ENCODE measurements around the gene RSRC2.
"Not testable (repeated sequence)": the region's sequence is repeated elsewhere in the genome, so short reads cannot be mapped to it uniquely, and the experiment has no call there.

Gene RSRC2

DNA sequence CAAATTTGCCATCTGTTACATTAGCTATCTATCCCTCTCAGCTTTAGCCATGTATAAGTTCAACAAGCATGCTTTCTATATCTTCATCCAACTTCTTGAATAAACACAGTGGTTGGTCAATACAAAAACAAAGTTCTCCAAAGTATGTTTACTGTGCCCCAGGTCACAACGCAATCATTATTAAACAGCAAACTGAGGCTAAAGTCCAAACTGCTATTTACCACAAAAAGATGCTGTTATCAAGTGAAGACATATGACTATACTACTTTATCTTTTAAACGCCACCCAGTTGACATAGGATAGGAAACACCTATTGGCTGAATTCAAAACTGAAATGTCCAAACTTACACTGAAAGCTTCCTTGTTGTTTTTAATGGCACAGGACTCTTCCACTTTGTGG is 37.7 kb downstream of the RSRC2 start:
- no peak overlapping the region for H3K4me3 ChIP-seq (ENCODE audit: low read depth in 1 of 2, low read length in 2 of 2)
- no peaks in the 10 kb centered on the region for H3K4me1 ChIP-seq (ENCODE audit: control insufficient read depth in 1 of 2, insufficient read depth in 2 of 2, low read length in 2 of 2)
- no peak overlapping the region for H3K9ac ChIP-seq (ENCODE audit: low read depth in 1 of 2, low read length in 2 of 2)
- peaks cover 34 to 64% of the 10 kb centered on the region in 2 donors for H3K36me3 ChIP-seq (ENCODE audit: control insufficient read depth in 1 of 2, insufficient read depth in 2 of 2, low read length in 2 of 2)
- no peak overlapping the region for H3K27ac ChIP-seq (ENCODE audit: low read depth, low read length)
- H3K9me3 ChIP-seq (ENCODE audit: control insufficient read depth in 1 of 2, low read length in 2 of 2) = no peaks in the 10 kb centered on the region
- no peaks in the 10 kb centered on the region for H3K27me3 ChIP-seq (ENCODE audit: control insufficient read depth in 1 of 2, insufficient read depth in 2 of 2, low read length in 2 of 2)

DNA sequence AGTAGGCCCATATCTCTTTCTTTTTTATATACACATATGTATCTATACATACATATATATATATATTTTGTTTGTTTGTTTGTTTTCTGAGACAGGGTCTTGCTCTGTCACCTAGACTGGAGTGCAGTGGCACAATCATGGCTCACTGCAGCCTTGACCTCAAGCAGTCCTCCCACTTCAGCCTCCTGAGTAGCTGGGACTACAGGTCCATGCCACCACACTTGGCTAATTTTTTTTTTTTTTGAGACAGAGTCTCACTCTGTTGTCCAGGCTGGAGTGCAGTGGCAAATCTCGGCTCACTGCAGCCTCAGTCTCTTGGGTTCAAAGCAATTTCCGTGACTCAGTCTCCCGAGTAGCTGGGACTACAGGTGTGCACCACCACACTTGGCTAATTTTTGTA is 38.9 kb downstream of the RSRC2 start:
- H3K36me3 ChIP-seq (ENCODE audit: control insufficient read depth in 1 of 2, insufficient read depth in 2 of 2, low read length in 2 of 2) = peaks cover 36 to 73% of the 10 kb centered on the region in 2 donors
- H3K27ac ChIP-seq (ENCODE audit: low read depth, low read length); H3K27me3 ChIP-seq (ENCODE audit: control insufficient read depth in 1 of 2, insufficient read depth in 2 of 2, low read length in 2 of 2); H3K9ac ChIP-seq (ENCODE audit: low read depth in 1 of 2, low read length in 2 of 2); H3K4me1 ChIP-seq (ENCODE audit: control insufficient read depth in 1 of 2, insufficient read depth in 2 of 2, low read length in 2 of 2); H3K9me3 ChIP-seq (ENCODE audit: control insufficient read depth in 1 of 2, low read length in 2 of 2); H3K4me3 ChIP-seq (ENCODE audit: low read depth in 1 of 2, low read length in 2 of 2): not testable (repeated sequence)

DNA sequence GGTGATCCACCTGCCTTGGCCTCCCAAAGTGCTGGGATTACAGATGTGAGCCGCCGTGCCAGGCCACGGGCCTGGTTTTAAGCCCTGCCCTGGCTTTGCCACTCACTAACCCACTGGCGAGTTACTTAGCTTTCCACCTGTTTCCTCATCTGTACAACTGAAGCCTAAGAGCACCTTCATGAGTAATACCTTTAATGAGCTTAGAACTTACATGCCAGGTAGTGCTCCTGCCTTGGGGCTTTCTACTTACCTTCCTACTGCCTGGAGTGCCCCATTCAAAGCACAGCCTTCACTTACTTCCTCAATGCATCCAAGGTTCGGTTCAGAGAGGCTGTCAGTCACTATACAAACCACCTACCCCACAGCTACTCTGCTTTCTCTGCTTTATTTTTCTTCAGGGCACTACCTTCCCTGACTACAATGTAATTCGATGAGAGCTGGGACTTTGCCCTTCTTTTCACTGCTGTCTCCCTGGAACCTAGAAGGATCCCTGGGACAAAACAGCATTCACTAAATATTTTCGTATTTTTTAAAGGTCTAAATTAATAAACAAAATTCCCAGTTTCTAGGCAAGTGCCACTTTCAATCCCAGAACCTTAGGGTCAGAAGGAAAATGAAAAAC is 39.8 kb downstream of the RSRC2 start:
- H3K36me3 ChIP-seq (ENCODE audit: control insufficient read depth in 1 of 2, insufficient read depth in 2 of 2, low read length in 2 of 2) = peaks cover 38 to 75% of the 10 kb centered on the region in 2 donors
- H3K4me3 ChIP-seq (ENCODE audit: low read depth in 1 of 2, low read length in 2 of 2) = no peak overlapping the region
- H3K27ac ChIP-seq (ENCODE audit: low read depth, low read length) = no peak overlapping the region

DNA sequence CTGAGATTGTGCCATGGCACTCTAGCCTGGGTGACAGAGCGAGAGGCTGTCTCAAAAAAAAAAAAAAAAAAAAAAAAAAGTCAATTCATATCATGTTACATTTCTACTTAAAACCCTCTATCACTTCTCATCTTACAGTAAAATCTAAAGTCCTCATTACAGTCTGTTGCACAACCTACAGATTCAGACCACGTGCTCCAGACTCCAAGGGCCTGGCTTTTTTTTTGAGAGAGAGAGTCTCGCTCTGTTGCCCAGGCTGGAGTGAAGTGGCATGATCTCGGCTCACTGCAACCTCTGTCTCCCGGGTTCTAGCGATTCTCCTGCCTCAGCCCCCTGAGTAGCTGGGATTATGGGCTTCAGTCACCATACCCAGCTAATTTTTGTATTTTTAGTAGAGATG is 40.4 kb downstream of the RSRC2 start:
- H3K27me3 ChIP-seq (ENCODE audit: control insufficient read depth in 1 of 2, insufficient read depth in 2 of 2, low read length in 2 of 2); H3K4me3 ChIP-seq (ENCODE audit: low read depth in 1 of 2, low read length in 2 of 2); H3K27ac ChIP-seq (ENCODE audit: low read depth, low read length); H3K9me3 ChIP-seq (ENCODE audit: control insufficient read depth in 1 of 2, low read length in 2 of 2); H3K4me1 ChIP-seq (ENCODE audit: control insufficient read depth in 1 of 2, insufficient read depth in 2 of 2, low read length in 2 of 2); H3K9ac ChIP-seq (ENCODE audit: low read depth in 1 of 2, low read length in 2 of 2): not testable (repeated sequence)
- H3K36me3 ChIP-seq (ENCODE audit: control insufficient read depth in 1 of 2, insufficient read depth in 2 of 2, low read length in 2 of 2) = peaks cover 37 to 77% of the 10 kb centered on the region in 2 donors

More for the DNA sequence above, 39.8 kb downstream of the RSRC2 start:
- no peaks in the 10 kb centered on the region for H3K4me1 ChIP-seq (ENCODE audit: control insufficient read depth in 1 of 2, insufficient read depth in 2 of 2, low read length in 2 of 2)
- H3K27me3 ChIP-seq (ENCODE audit: control insufficient read depth in 1 of 2, insufficient read depth in 2 of 2, low read length in 2 of 2) = no peaks in the 10 kb centered on the region
- H3K9me3 ChIP-seq (ENCODE audit: control insufficient read depth in 1 of 2, low read length in 2 of 2) = no peaks in the 10 kb centered on the region
- no peak overlapping the region for H3K9ac ChIP-seq (ENCODE audit: low read depth in 1 of 2, low read length in 2 of 2)

DNA sequence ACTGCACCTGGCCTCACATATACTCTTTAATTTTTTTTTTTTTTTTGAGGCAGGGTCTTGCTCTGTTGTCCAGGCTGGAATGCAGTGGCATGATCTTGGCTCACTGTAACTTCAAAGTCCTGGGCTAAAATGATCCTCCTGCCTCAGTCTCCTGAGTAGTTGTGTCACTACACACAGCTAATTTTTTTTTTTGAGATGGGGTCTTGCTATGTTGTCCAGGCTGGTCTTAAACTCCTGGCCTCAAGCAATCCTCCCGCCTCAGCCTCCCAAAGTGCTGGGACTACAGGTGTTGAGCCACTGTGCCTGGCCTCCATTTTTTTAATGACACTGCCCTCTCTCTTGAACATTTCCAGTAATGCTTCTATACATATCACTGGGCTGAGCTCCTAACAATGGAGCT is 42.4 kb downstream of the RSRC2 start:
- H3K9ac ChIP-seq (ENCODE audit: low read depth in 1 of 2, low read length in 2 of 2); H3K27me3 ChIP-seq (ENCODE audit: control insufficient read depth in 1 of 2, insufficient read depth in 2 of 2, low read length in 2 of 2); H3K27ac ChIP-seq (ENCODE audit: low read depth, low read length); H3K4me1 ChIP-seq (ENCODE audit: control insufficient read depth in 1 of 2, insufficient read depth in 2 of 2, low read length in 2 of 2); H3K4me3 ChIP-seq (ENCODE audit: low read depth in 1 of 2, low read length in 2 of 2); H3K9me3 ChIP-seq (ENCODE audit: control insufficient read depth in 1 of 2, low read length in 2 of 2): not testable (repeated sequence)
- peaks cover 45 to 78% of the 10 kb centered on the region in 2 donors for H3K36me3 ChIP-seq (ENCODE audit: control insufficient read depth in 1 of 2, insufficient read depth in 2 of 2, low read length in 2 of 2)

DNA sequence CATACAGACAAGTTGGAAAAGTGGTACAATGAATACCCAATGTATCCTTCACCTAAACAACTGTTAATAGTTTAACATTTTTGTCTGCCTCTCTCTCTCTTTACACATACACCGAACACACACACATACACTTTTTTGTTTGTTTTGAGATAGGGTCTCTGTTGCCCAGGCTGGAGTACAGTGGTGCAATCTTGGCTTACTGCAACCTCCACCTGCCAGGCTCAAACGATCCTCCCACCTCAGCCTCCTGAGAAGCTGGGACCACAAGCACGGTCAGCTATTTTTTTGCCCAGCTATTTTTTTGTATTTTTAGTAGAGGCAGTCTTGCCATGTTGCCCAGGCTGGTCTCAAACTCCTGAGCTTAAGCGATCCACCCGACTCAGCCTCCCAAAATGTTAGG is 42.8 kb downstream of the RSRC2 start:
- H3K27me3 ChIP-seq (ENCODE audit: control insufficient read depth in 1 of 2, insufficient read depth in 2 of 2, low read length in 2 of 2) = no peaks in the 10 kb centered on the region
- no peaks in the 10 kb centered on the region for H3K4me1 ChIP-seq (ENCODE audit: control insufficient read depth in 1 of 2, insufficient read depth in 2 of 2, low read length in 2 of 2)
- no peaks in the 10 kb centered on the region for H3K9me3 ChIP-seq (ENCODE audit: control insufficient read depth in 1 of 2, low read length in 2 of 2)
- peaks cover 42 to 75% of the 10 kb centered on the region in 2 donors for H3K36me3 ChIP-seq (ENCODE audit: control insufficient read depth in 1 of 2, insufficient read depth in 2 of 2, low read length in 2 of 2)
- no peak overlapping the region for H3K4me3 ChIP-seq (ENCODE audit: low read depth in 1 of 2, low read length in 2 of 2)
- no peak overlapping the region for H3K27ac ChIP-seq (ENCODE audit: low read depth, low read length)
- no peak overlapping the region for H3K9ac ChIP-seq (ENCODE audit: low read depth in 1 of 2, low read length in 2 of 2)

DNA sequence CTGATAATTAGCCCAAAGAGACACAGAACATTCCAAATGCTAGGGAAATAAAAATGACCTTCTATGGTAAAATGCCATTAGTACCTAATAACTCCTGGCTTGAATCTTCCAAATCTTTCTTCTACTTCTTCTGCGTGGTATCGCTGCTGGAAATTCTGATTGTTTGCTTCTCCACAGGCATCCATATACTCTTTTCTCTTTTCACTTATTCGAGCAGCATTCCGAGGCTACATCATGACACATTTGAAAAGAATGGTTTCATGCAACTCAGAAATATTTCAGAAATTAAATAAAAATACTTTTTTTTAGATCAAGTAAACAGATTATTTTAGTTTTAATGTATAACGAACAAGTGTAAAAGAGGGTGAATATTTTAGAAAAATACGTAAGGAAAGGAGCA is 44.9 kb downstream of the RSRC2 start:
- no peak overlapping the region for H3K9ac ChIP-seq (ENCODE audit: low read depth in 1 of 2, low read length in 2 of 2)
- no peak overlapping the region for H3K27ac ChIP-seq (ENCODE audit: low read depth, low read length)
- no peak overlapping the region for H3K4me3 ChIP-seq (ENCODE audit: low read depth in 1 of 2, low read length in 2 of 2)
- no peaks in the 10 kb centered on the region for H3K27me3 ChIP-seq (ENCODE audit: control insufficient read depth in 1 of 2, insufficient read depth in 2 of 2, low read length in 2 of 2)
- peaks cover 44 to 73% of the 10 kb centered on the region in 2 donors for H3K36me3 ChIP-seq (ENCODE audit: control insufficient read depth in 1 of 2, insufficient read depth in 2 of 2, low read length in 2 of 2)
- no peaks in the 10 kb centered on the region for H3K9me3 ChIP-seq (ENCODE audit: control insufficient read depth in 1 of 2, low read length in 2 of 2)
- H3K4me1 ChIP-seq (ENCODE audit: control insufficient read depth in 1 of 2, insufficient read depth in 2 of 2, low read length in 2 of 2) = no peaks in the 10 kb centered on the region

DNA sequence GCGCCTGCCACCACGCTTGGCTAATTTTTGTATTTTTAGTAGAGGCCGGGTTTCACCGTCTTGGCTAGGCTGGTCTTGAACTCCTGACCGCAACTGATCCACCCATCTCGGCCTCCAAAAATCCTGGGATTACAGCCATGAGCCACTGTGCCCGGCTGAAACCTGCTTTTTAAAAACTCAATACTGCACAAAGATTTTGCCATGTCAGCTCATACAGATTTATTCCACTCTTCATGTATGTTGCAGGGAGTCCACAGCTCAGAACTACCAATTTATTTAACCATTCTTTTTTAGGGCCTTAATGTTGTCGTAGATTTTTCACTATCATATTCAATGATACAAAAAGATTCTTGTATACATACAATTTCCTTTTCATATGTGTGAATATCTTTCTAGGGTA is 46.0 kb downstream of the RSRC2 start:
- H3K27ac ChIP-seq (ENCODE audit: low read depth, low read length) = no peak overlapping the region
- no peak overlapping the region for H3K9ac ChIP-seq (ENCODE audit: low read depth in 1 of 2, low read length in 2 of 2)
- H3K27me3 ChIP-seq (ENCODE audit: control insufficient read depth in 1 of 2, insufficient read depth in 2 of 2, low read length in 2 of 2) = no peaks in the 10 kb centered on the region
- peaks cover 44 to 76% of the 10 kb centered on the region in 2 donors for H3K36me3 ChIP-seq (ENCODE audit: control insufficient read depth in 1 of 2, insufficient read depth in 2 of 2, low read length in 2 of 2)
- H3K4me1 ChIP-seq (ENCODE audit: control insufficient read depth in 1 of 2, insufficient read depth in 2 of 2, low read length in 2 of 2) = no peaks in the 10 kb centered on the region
- H3K9me3 ChIP-seq (ENCODE audit: control insufficient read depth in 1 of 2, low read length in 2 of 2) = no peaks in the 10 kb centered on the region
- no peak overlapping the region for H3K4me3 ChIP-seq (ENCODE audit: low read depth in 1 of 2, low read length in 2 of 2)

DNA sequence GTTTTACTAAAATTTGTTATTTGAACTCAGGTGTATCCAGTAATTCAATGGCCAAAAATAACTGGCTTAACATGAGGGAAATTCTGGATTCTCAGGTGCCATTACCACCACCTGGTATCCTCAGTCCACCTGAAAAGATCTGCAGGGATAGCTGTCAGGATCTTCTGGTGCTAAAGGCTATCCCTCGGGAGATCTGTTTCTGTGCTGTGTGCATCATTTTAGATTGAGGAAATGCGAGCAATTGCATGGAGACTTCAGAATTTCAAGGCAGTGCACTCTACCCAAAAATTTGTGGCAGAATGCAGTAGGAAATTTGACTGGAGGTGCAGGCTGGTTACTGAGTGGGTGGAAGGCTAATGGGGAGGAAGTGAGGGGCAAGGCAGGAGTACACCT is 52.4 kb downstream of the RSRC2 start:
- no peaks in the 10 kb centered on the region for H3K27me3 ChIP-seq (ENCODE audit: control insufficient read depth in 1 of 2, insufficient read depth in 2 of 2, low read length in 2 of 2)
- H3K36me3 ChIP-seq (ENCODE audit: control insufficient read depth in 1 of 2, insufficient read depth in 2 of 2, low read length in 2 of 2) = peaks cover 33 to 60% of the 10 kb centered on the region in 2 donors
- no peaks in the 10 kb centered on the region for H3K9me3 ChIP-seq (ENCODE audit: control insufficient read depth in 1 of 2, low read length in 2 of 2)
- no peak overlapping the region for H3K4me3 ChIP-seq (ENCODE audit: low read depth in 1 of 2, low read length in 2 of 2)
- H3K9ac ChIP-seq (ENCODE audit: low read depth in 1 of 2, low read length in 2 of 2) = no peak overlapping the region
- H3K4me1 ChIP-seq (ENCODE audit: control insufficient read depth in 1 of 2, insufficient read depth in 2 of 2, low read length in 2 of 2) = peaks cover 0 to 5% of the 10 kb centered on the region in 2 donors
- H3K27ac ChIP-seq (ENCODE audit: low read depth, low read length) = no peak overlapping the region

DNA sequence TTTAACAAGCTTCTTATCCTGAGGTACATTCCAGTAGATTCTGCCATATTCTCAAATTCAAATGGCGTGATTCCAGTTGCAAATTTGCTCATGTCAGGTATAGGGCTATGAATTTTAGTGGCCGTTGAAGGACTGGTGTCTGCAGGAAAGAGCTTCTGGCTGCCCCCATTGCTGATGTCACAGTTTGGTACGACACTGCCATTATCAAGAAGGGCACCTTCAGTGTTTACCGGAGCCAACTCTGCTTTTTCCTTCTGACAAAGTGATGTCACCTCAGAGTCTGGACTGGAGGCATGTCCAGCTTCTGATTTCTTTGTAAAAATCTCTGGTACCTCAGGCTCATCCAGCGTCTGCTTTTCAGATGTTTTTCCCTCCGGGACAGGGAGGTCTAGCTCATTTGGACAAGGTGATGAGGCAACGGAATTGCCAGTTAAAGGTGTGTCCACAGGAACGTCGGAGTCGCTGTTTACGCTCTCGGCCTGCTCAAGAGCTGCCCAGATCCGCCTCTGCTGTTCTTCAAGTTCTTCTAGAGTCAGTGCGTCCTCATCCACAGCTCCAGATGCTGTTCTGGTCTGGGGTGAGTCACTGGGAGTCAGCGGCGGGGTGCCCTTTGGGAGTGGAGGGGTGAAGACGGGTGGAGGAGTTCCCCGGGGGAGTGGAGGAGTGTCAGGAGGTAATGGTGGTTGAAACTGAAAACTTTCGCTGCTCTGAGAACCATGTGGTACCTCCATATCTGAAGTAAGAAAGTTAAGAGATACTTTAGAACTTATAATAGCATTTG is 53.0 kb downstream of the RSRC2 start:
- peaks cover 30 to 57% of the 10 kb centered on the region in 2 donors for H3K36me3 ChIP-seq (ENCODE audit: control insufficient read depth in 1 of 2, insufficient read depth in 2 of 2, low read length in 2 of 2)
- no peaks in the 10 kb centered on the region for H3K9me3 ChIP-seq (ENCODE audit: control insufficient read depth in 1 of 2, low read length in 2 of 2)
- no peak overlapping the region for H3K4me3 ChIP-seq (ENCODE audit: low read depth in 1 of 2, low read length in 2 of 2)
- H3K9ac ChIP-seq (ENCODE audit: low read depth in 1 of 2, low read length in 2 of 2) = no peak overlapping the region
- H3K4me1 ChIP-seq (ENCODE audit: control insufficient read depth in 1 of 2, insufficient read depth in 2 of 2, low read length in 2 of 2) = peaks cover 0 to 5% of the 10 kb centered on the region in 2 donors
- no peaks in the 10 kb centered on the region for H3K27me3 ChIP-seq (ENCODE audit: control insufficient read depth in 1 of 2, insufficient read depth in 2 of 2, low read length in 2 of 2)
- H3K27ac ChIP-seq (ENCODE audit: low read depth, low read length) = no peak overlapping the region
